ENCODE measurements around the gene CMTM4.

The CMTM4 gene

GRCh38 chr16:66714062-66714461, 17.5 kb upstream of the CMTM4 start:
- Histone ChIP-seq H3K4me2 (ENCODE audit: insufficient read depth, low read length) (no peak overlapping the region), H3K36me3 (ENCODE audit: insufficient read depth, low read length) (no peaks in the 10 kb centered on the region), H3K4me3 (ENCODE audit: low read depth in 1 of 2, low read length in 2 of 2) (no peak overlapping the region), H4K20me1 (ENCODE audit: insufficient read depth, low read length) (no peaks in the 10 kb centered on the region), H3K27ac (ENCODE audit: low read length) (no peak overlapping the region), H3K79me2 (ENCODE audit: insufficient read depth, low read length) (no peaks in the 10 kb centered on the region), H2AFZ (ENCODE audit: low read depth, low read length) (no peak overlapping the region), H3K9ac (ENCODE audit: low read depth, low read length) (no peak overlapping the region), H3K9me3 (ENCODE audit: insufficient read depth, low read length, severe bottlenecking) (no peaks in the 10 kb centered on the region), H3K27me3 (ENCODE audit: insufficient read depth, low read length, poor library complexity) (no peaks in the 10 kb centered on the region), H3K4me1 (ENCODE audit: insufficient read depth, low read length) (no peaks in the 10 kb centered on the region)
- no peak for TF ChIP-seq EZH2 (IDR thresholded peaks at IDR 0.05; ENCODE audit: borderline replicate concordance, low read depth, low read length, severe bottlenecking)
- no peak for TF ChIP-seq CTCF (IDR thresholded peaks at IDR 0.05; ENCODE audit: borderline replicate concordance, extremely low read depth, low read length, poor library complexity, severe bottlenecking)
- DNase-seq (no peak), ATAC-seq (ENCODE audit: insufficient read depth, low read depth) (no peak)

DNA sequence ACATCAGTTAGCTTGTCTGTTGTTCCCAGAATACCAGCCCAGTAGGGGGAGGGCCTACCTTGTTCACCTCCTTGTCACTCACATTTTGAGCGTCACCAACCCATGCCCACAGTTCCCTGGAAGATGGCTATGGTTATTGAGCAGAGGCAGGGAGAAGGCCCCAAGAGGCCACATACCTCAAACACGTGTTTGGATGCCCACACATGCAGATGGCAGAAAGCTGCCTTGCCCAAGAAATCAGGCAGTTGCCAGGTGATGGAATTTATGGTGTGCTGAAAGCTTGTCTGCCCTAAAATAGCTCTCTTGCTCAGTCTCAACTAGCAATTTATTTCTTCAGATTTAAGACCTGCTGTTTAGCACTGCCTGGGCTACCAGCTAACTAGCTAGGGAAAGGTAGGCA, 16.5 kb upstream of the CMTM4 start:
- no peak overlapping the region for H3K9ac ChIP-seq (ENCODE audit: low read depth, low read length)
- no peaks in the 10 kb centered on the region for H4K20me1 ChIP-seq (ENCODE audit: insufficient read depth, low read length)
- H3K4me1 ChIP-seq (ENCODE audit: insufficient read depth, low read length) = no peaks in the 10 kb centered on the region
- no peak overlapping the region for H3K4me3 ChIP-seq (ENCODE audit: low read depth in 1 of 2, low read length in 2 of 2)
- H3K79me2 ChIP-seq (ENCODE audit: insufficient read depth, low read length) = no peaks in the 10 kb centered on the region
- no peak overlapping the region for H3K27ac ChIP-seq (ENCODE audit: low read length)
- ATAC-seq (ENCODE audit: insufficient read depth, low read depth) (no peak), DNase-seq (no peak)
- no peak overlapping the region for H2AFZ ChIP-seq (ENCODE audit: low read depth, low read length)
- no peaks in the 10 kb centered on the region for H3K27me3 ChIP-seq (ENCODE audit: insufficient read depth, low read length, poor library complexity)
- TF ChIP-seq EZH2 (IDR thresholded peaks at IDR 0.05; ENCODE audit: borderline replicate concordance, low read depth, low read length, severe bottlenecking) (no peak), CTCF (IDR thresholded peaks at IDR 0.05; ENCODE audit: borderline replicate concordance, extremely low read depth, low read length, poor library complexity, severe bottlenecking) (no peak)
- H3K9me3 ChIP-seq (ENCODE audit: insufficient read depth, low read length, severe bottlenecking) = no peaks in the 10 kb centered on the region
- no peak overlapping the region for H3K4me2 ChIP-seq (ENCODE audit: insufficient read depth, low read length)
- H3K36me3 ChIP-seq (ENCODE audit: insufficient read depth, low read length) = no peaks in the 10 kb centered on the region

DNA sequence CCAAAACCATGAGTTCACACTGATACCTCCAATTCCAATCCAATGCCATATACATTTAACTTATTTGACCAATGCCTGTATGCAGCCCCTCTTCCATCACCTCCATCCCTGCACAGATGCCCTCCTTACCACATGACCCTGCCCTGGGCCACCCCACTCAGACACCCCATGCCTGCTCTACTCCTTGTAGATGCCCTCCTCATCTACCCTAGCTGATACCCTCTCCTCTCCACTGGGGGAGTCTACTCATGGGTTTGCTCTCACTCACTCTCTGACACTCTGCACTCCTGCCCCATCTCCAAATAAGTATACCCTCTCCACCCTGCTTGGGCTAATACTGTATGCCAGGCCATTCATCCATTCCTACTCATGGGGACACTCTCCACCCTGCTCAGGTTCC, 16.0 kb upstream of the CMTM4 start:
- H3K36me3 ChIP-seq (ENCODE audit: insufficient read depth, low read length) = no peaks in the 10 kb centered on the region
- no peak overlapping the region for H3K4me2 ChIP-seq (ENCODE audit: insufficient read depth, low read length)
- no peaks in the 10 kb centered on the region for H3K9me3 ChIP-seq (ENCODE audit: insufficient read depth, low read length, severe bottlenecking)
- ATAC-seq (ENCODE audit: insufficient read depth, low read depth) (no peak), DNase-seq (no peak)
- H4K20me1 ChIP-seq (ENCODE audit: insufficient read depth, low read length) = no peaks in the 10 kb centered on the region
- H3K4me1 ChIP-seq (ENCODE audit: insufficient read depth, low read length) = no peaks in the 10 kb centered on the region
- no peak overlapping the region for H3K27ac ChIP-seq (ENCODE audit: low read length)
- no peak for TF ChIP-seq EZH2 (IDR thresholded peaks at IDR 0.05; ENCODE audit: borderline replicate concordance, low read depth, low read length, severe bottlenecking)
- no peak for TF ChIP-seq CTCF (IDR thresholded peaks at IDR 0.05; ENCODE audit: borderline replicate concordance, extremely low read depth, low read length, poor library complexity, severe bottlenecking)
- H3K79me2 ChIP-seq (ENCODE audit: insufficient read depth, low read length) = no peaks in the 10 kb centered on the region
- H3K27me3 ChIP-seq (ENCODE audit: insufficient read depth, low read length, poor library complexity) = peaks cover 1% of the 10 kb centered on the region
- no peak overlapping the region for H3K9ac ChIP-seq (ENCODE audit: low read depth, low read length)
- H3K4me3 ChIP-seq (ENCODE audit: low read depth in 1 of 2, low read length in 2 of 2) = no peak overlapping the region
- no peak overlapping the region for H2AFZ ChIP-seq (ENCODE audit: low read depth, low read length)

GRCh38 chr16:66711581-66711980, 15.0 kb upstream of the CMTM4 start:
- H3K4me3 ChIP-seq (ENCODE audit: low read depth in 1 of 2, low read length in 2 of 2) = no peak overlapping the region
- TF ChIP-seq CTCF (IDR thresholded peaks at IDR 0.05; ENCODE audit: borderline replicate concordance, extremely low read depth, low read length, poor library complexity, severe bottlenecking) (no peak), EZH2 (IDR thresholded peaks at IDR 0.05; ENCODE audit: borderline replicate concordance, low read depth, low read length, severe bottlenecking) (no peak)
- no peaks in the 10 kb centered on the region for H3K79me2 ChIP-seq (ENCODE audit: insufficient read depth, low read length)
- H4K20me1 ChIP-seq (ENCODE audit: insufficient read depth, low read length) = no peaks in the 10 kb centered on the region
- no peak overlapping the region for H3K4me2 ChIP-seq (ENCODE audit: insufficient read depth, low read length)
- no peaks in the 10 kb centered on the region for H3K36me3 ChIP-seq (ENCODE audit: insufficient read depth, low read length)
- no peaks in the 10 kb centered on the region for H3K9me3 ChIP-seq (ENCODE audit: insufficient read depth, low read length, severe bottlenecking)
- no peak overlapping the region for H3K27ac ChIP-seq (ENCODE audit: low read length)
- DNase-seq = no peak
- H3K4me1 ChIP-seq (ENCODE audit: insufficient read depth, low read length) = no peaks in the 10 kb centered on the region
- H3K9ac ChIP-seq (ENCODE audit: low read depth, low read length) = no peak overlapping the region
- H3K27me3 ChIP-seq (ENCODE audit: insufficient read depth, low read length, poor library complexity) = peaks cover 3% of the 10 kb centered on the region
- no peak overlapping the region for H2AFZ ChIP-seq (ENCODE audit: low read depth, low read length)
- ATAC-seq (ENCODE audit: insufficient read depth, low read depth) = no peak

All from DND-41 (cell line).